Measurements from ENCODE around the gene SNAP47. TPM values are rescaled to one million over a fixed set of nuclear protein-coding genes. Genes with fewer than 3 reads are reported as not detected.

Gene SNAP47
- total RNA-seq, 1 donor from 2014 or later = 52.8 TPM

- H3F3A ChIP-seq (ENCODE audit: low read depth) = no peaks in the 10 kb centered on the region
- Mint-ChIP-seq H3K9me3 (no peaks in the 10 kb centered on the region), H3K27me3 (ENCODE audit: insufficient read depth, low read depth) (peaks cover 14% of the 10 kb centered on the region), H3K4me3 (no peak overlapping the region), H3K36me3 (peaks cover 4% of the 10 kb centered on the region), H3K4me1 (peaks cover 8% of the 10 kb centered on the region), H3K27ac (no peak overlapping the region)
- no peak overlapping the region for H3K4me3 ChIP-seq
- H3K9ac ChIP-seq = no peak overlapping the region
- no peak overlapping the region for H2AFZ ChIP-seq (replicated peaks)
- no peak for DNase-seq (ENCODE audit: low spot score)
- H3K79me2 ChIP-seq (ENCODE audit: low read depth) = peaks cover 99% of the 10 kb centered on the region
- H3K27ac ChIP-seq = no peak overlapping the region
- no peaks in the 10 kb centered on the region for H3K9me3 ChIP-seq (ENCODE audit: low read depth)
- H3K4me1 ChIP-seq = no peaks in the 10 kb centered on the region
- no peak for TF ChIP-seq EZH2phosphoT487 (IDR thresholded peaks at IDR 0.05)
- no peak for TF ChIP-seq CTCF (IDR thresholded peaks at IDR 0.05)
- TF ChIP-seq EZH2 (IDR thresholded peaks at IDR 0.05) = no peak
- H3K27me3 ChIP-seq = no peaks in the 10 kb centered on the region
- no peaks in the 10 kb centered on the region for H3K36me3 ChIP-seq
- H4K20me1 ChIP-seq (ENCODE audit: low read depth) = peaks cover 83% of the 10 kb centered on the region
- no peak overlapping the region for H3K4me2 ChIP-seq
Measured at GRCh38 chr1:227741166-227741870, 6.1 kb downstream of the SNAP47 start.

GRCh38 chr1:227742738-227743715 is 7.8 kb downstream of the SNAP47 start:
- Histone ChIP-seq H3K27me3 (no peaks in the 10 kb centered on the region), H3K36me3 (no peaks in the 10 kb centered on the region), H3K9ac (no peak overlapping the region), H3K9me3 (ENCODE audit: low read depth) (no peaks in the 10 kb centered on the region), H3K4me3 (no peak overlapping the region), H3K79me2 (ENCODE audit: low read depth) (peaks cover 90% of the 10 kb centered on the region), H2AFZ (replicated peaks) (no peak overlapping the region), H3K4me2 (no peak overlapping the region), H3K27ac (no peak overlapping the region), H4K20me1 (ENCODE audit: low read depth) (peaks cover 80% of the 10 kb centered on the region), H3K4me1 (no peaks in the 10 kb centered on the region), H3F3A (ENCODE audit: low read depth) (no peaks in the 10 kb centered on the region)
- Mint-ChIP-seq H3K9me3 (no peaks in the 10 kb centered on the region), H3K36me3 (peaks cover 4% of the 10 kb centered on the region), H3K27ac (no peak overlapping the region), H3K4me1 (peaks cover 3% of the 10 kb centered on the region), H3K4me3 (no peak overlapping the region), H3K27me3 (ENCODE audit: insufficient read depth, low read depth) (peaks cover 14% of the 10 kb centered on the region)
- TF ChIP-seq CTCF (IDR thresholded peaks at IDR 0.05) = no peak
- TF ChIP-seq EZH2phosphoT487 (IDR thresholded peaks at IDR 0.05) = no peak
- no peak for TF ChIP-seq EZH2 (IDR thresholded peaks at IDR 0.05)
- no peak for DNase-seq (ENCODE audit: low spot score)

GRCh38 chr1:227744668-227745067 is 9.4 kb downstream of the SNAP47 start:
- no peak for DNase-seq (ENCODE audit: low spot score)
- peaks cover 14% of the 10 kb centered on the region for H3K27me3 Mint-ChIP-seq (ENCODE audit: insufficient read depth, low read depth)
- Histone ChIP-seq H3K27ac (no peak overlapping the region), H3K4me2 (no peak overlapping the region), H3F3A (ENCODE audit: low read depth) (no peaks in the 10 kb centered on the region), H4K20me1 (ENCODE audit: low read depth) (peaks cover 73% of the 10 kb centered on the region), H3K4me1 (no peaks in the 10 kb centered on the region), H3K9me3 (ENCODE audit: low read depth) (no peaks in the 10 kb centered on the region), H3K36me3 (no peaks in the 10 kb centered on the region), H3K9ac (no peak overlapping the region), H3K79me2 (ENCODE audit: low read depth) (peaks cover 85% of the 10 kb centered on the region), H3K4me3 (no peak overlapping the region), H3K27me3 (no peaks in the 10 kb centered on the region), H2AFZ (replicated peaks) (no peak overlapping the region)
- no peak overlapping the region for H3K27ac Mint-ChIP-seq
- H3K36me3 Mint-ChIP-seq = peaks cover 6% of the 10 kb centered on the region
- H3K4me3 Mint-ChIP-seq = no peak overlapping the region
- H3K9me3 Mint-ChIP-seq = no peaks in the 10 kb centered on the region
- TF ChIP-seq EZH2phosphoT487 (IDR thresholded peaks at IDR 0.05) = no peak
- no peak for TF ChIP-seq CTCF (IDR thresholded peaks at IDR 0.05)
- TF ChIP-seq EZH2 (IDR thresholded peaks at IDR 0.05) = no peak
- H3K4me1 Mint-ChIP-seq = peaks cover 3% of the 10 kb centered on the region
